SJCRH30 (cell line): Measurements from ENCODE around the gene CEND1. TPM values are rescaled to one million over a fixed set of nuclear protein-coding genes. Genes with fewer than 3 reads are reported as not detected.

ENCODE experiments used
- DNase-seq, 2 experiments: peaks; one replicate each; pipeline ENCODE4 v3.0.0-alpha.2; 2015 to 2020
- H3K27ac ChIP-seq: fragments of 250-450 bp; sonication (Bioruptor Pico); 2 replicates; pipeline ENCODE4 v1.5.1; 2020; ENCODE audit warnings: mild to moderate bottlenecking, moderate library complexity
- H3K27me3 ChIP-seq: fragments of 250-450 bp; sonication (Bioruptor Pico); 2 replicates; pipeline ENCODE4 v1.5.1; 2020; ENCODE audit warnings: mild to moderate bottlenecking, moderate library complexity
- H3K36me3 ChIP-seq: fragments of 250-450 bp; sonication (Bioruptor Pico); 2 replicates; pipeline ENCODE4 v1.5.1; 2020; ENCODE audit warnings: mild to moderate bottlenecking, moderate library complexity
- H3K4me1 ChIP-seq: fragments of 250-450 bp; sonication (Bioruptor Pico); 2 replicates; pipeline ENCODE4 v1.5.1; 2020; ENCODE audit warnings: mild to moderate bottlenecking, moderate library complexity
- H3K4me3 ChIP-seq: fragments of 250-450 bp; sonication (Bioruptor Pico); 2 replicates; pipeline ENCODE4 v1.5.1; 2020; ENCODE audit warnings: mild to moderate bottlenecking, moderate library complexity
- H3K9me3 ChIP-seq: fragments of 250-450 bp; sonication (Bioruptor Pico); replicated peaks from 2 replicates; pipeline ENCODE4 v1.5.1; 2020; ENCODE audit warnings: mild to moderate bottlenecking, moderate library complexity
- total RNA-seq: library from RNA; depleted of rRNA; stranded (reverse); fragments of >200 nt; shearing (Covaris generic); gene quantifications from 2 replicates; pipeline ENCODE4 v1.2.3, GENCODE V29; 2014

The CEND1 gene
- total RNA-seq, 1 experiment from 2014 or later = 1.5 TPM

DNA sequence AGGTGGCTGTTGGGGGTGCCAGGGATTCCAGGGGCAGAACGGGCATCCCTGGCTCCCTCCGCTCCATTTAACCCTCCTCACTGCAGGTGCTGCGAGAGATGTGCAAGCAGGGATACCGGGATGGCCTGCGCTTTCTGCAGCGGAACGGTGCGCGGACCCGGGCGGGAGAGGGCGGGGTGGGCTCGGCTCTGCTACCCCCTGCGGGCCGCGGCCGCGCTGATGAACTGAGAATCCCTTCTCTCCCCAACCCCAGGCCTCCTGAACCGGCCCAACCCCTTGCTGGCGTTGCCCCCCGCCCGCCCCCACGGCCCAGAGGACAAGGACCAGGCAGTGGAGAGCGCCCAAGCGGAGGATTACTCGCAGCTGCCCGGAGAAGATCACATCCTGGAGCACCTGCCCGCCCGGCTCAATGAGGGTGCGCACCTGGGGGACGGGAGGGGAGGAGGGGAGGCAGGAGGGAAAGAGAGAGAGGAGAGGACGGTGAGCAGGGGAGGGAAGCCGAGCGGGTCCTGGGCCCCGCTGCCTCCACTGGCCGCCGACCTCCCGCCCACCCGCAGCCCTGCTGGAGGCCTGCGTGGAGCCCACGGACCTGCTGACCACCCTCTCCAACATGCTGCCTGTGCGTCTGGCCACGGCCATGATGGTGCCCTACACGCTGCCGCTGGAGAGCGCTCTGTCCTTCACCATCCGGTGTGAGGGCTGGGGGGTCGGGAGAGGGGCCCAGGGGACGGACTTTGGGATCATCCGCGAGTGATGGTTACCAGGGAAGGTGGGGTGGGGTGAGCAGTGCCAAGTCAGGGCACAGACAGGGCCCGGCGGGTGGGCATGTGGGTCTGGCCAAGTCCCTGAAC is 33.8 kb upstream of the CEND1 start:
- Histone ChIP-seq H3K9me3 (no peaks in the 10 kb centered on the region), H3K27me3 (no peaks in the 10 kb centered on the region), H3K27ac (no peak overlapping the region), H3K4me1 (peaks cover 34% of the 10 kb centered on the region), H3K4me3 (no peak overlapping the region), H3K36me3 (no peaks in the 10 kb centered on the region; the same call in 1 of the 2 replicates)
- DNase-seq = no peak

- Histone ChIP-seq H3K27me3 (no peaks in the 10 kb centered on the region), H3K27ac (no peak overlapping the region), H3K4me1 (peaks cover 25% of the 10 kb centered on the region), H3K9me3 (no peaks in the 10 kb centered on the region), H3K36me3 (no peaks in the 10 kb centered on the region; the same call in 1 of the 2 replicates), H3K4me3 (no peak overlapping the region)
- DNase-seq = no peak
Observed at GRCh38 chr11:821512-822371, 31.9 kb upstream of the CEND1 start.

DNA sequence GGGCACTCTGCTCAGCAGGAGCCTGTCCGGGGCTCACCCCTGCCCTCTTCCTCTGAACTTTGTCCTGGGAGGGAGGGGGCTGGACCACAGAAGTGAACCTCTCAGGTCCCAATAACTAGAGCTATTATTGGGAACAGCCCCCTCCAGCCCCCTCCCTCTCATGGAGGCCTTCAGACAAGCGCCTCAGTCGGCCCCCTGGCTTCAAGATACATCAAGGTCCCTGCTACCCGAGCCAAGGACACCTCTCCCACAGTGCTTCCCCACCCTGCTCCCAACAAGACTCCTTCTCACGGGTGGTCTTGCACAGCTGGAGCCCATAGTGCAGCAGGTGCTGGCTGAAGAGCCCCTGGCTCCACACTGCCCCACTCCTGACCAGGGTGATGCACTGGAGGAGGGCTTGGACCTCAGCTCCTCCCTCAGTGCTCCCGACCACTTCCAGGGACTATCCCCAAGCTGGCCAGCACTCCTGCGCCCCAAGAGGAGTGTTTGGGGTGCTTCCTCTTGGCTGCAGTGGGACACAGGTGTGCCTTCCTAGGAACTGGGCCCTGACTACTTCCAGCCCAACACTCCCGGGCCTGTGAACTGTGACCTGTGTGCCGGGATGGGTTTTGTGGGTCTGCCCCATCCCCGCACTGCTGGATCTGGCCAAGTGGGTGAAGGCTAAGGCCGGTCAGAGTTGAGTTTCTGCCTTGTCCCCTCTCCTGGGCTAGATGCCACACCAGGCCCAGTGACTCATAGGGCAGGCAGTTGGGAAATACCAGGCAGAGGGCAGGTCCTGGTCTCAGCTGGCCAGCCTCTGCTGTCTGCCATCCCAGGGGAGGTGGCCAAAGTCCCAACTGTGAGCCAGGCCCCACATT is 31.0 kb upstream of the CEND1 start:
- H3K4me1 ChIP-seq = peaks cover 22% of the 10 kb centered on the region
- H3K36me3 ChIP-seq = no peaks in the 10 kb centered on the region; the same call in 1 of the 2 replicates
- no peaks in the 10 kb centered on the region for H3K27me3 ChIP-seq
- peak overlapping the region; percentile 89 for H3K4me3 ChIP-seq
- no peak for DNase-seq
- H3K9me3 ChIP-seq = no peaks in the 10 kb centered on the region
- peak overlapping the region; percentile 41 for H3K27ac ChIP-seq

DNA sequence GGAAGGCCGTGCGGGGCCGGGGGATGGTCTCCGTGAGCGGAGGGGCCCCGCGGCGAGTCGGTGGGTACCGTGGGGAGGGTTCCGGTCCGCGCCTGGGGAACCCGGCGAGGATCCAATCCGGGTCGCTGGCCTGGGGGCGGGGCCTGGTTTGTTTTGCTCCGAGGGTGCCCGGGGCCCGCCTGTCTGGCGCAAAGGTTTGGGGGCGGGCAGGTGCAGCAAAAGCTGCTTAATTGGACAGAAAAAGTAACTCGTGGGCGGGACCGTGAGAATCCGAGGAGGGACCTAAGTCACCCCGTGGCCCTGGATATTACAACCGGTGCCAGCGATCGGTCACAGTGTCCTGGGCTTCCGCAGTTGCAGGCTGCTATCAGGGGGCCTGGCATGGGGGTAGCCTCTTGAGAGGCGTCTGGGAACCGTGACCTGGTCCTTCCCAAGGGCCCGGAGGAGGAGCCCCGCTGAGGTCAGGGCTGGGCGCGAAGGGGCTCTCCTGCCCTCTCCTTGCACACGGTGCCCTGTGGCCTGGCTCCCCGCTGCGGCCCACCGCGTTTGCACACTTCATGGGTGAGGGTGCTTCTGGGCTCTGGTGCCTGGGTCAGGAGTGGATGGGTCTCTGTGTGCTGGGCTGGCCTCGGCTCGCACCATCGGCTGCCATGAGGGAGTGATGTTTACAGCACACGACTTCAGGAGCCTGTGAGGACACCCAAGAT is 30.2 kb upstream of the CEND1 start:
- Histone ChIP-seq H3K36me3 (peaks cover 1% of the 10 kb centered on the region), H3K27ac (peak overlapping the region; percentile 41), H3K4me3 (peak overlapping the region; percentile 89), H3K27me3 (no peaks in the 10 kb centered on the region), H3K4me1 (peaks cover 21% of the 10 kb centered on the region), H3K9me3 (no peaks in the 10 kb centered on the region)
- DNase-seq = peak; percentile 86 to 87

GRCh38 chr11:819129-819931 is 29.4 kb upstream of the CEND1 start:
- Histone ChIP-seq H3K4me3 (peak overlapping the region; percentile 89), H3K36me3 (peaks cover 4% of the 10 kb centered on the region; the same call in 1 of the 2 replicates), H3K27ac (peak overlapping the region; percentile 41; the same call in 1 of the 2 replicates), H3K9me3 (no peaks in the 10 kb centered on the region), H3K27me3 (no peaks in the 10 kb centered on the region), H3K4me1 (peaks cover 19% of the 10 kb centered on the region)
- peak; percentile 90 to 92 for DNase-seq

- Histone ChIP-seq H3K27me3 (no peaks in the 10 kb centered on the region), H3K4me1 (peaks cover 19% of the 10 kb centered on the region)
- DNase-seq = no peak
Observed at GRCh38 chr11:818396-819128, 28.7 kb upstream of the CEND1 start, which contains the start of gene PNPLA2. Gene PNPLA2 (plus strand): TSS chr11:818914. CDS start chr11:819719, 805 bp downstream.

GRCh38 chr11:816433-816779 is 26.5 kb upstream of the CEND1 start:
- peaks cover 32% of the 10 kb centered on the region for H3K36me3 ChIP-seq
- no peaks in the 10 kb centered on the region for H3K27me3 ChIP-seq
- H3K27ac ChIP-seq = no peak overlapping the region
- H3K4me1 ChIP-seq = peaks cover 21% of the 10 kb centered on the region
- H3K4me3 ChIP-seq = no peak overlapping the region
- DNase-seq = no peak
- H3K9me3 ChIP-seq = no peaks in the 10 kb centered on the region

More at GRCh38 chr11:818396-819128, 28.7 kb upstream of the CEND1 start, which contains the start of gene PNPLA2:
- Histone ChIP-seq H3K27ac (peak within 1 kb of the TSS; percentile 41; the same call in 1 of the 2 replicates), H3K4me3 (peak within 1 kb of the TSS; percentile 89), H3K9me3 (no peaks in the 10 kb centered on the region), H3K36me3 (peaks cover 10% of the 10 kb centered on the region; the same call in 1 of the 2 replicates)

GRCh38 chr11:815675-816432 is 26.0 kb upstream of the CEND1 start:
- no peaks in the 10 kb centered on the region for H3K27me3 ChIP-seq
- no peak overlapping the region for H3K4me3 ChIP-seq
- H3K9me3 ChIP-seq = no peaks in the 10 kb centered on the region
- H3K36me3 ChIP-seq = peaks cover 37% of the 10 kb centered on the region
- peaks cover 21% of the 10 kb centered on the region for H3K4me1 ChIP-seq
- DNase-seq = no peak
- no peak overlapping the region for H3K27ac ChIP-seq

GRCh38 chr11:813456-814096 is 23.7 kb upstream of the CEND1 start:
- no peak for DNase-seq
- peaks cover 13% of the 10 kb centered on the region for H3K4me1 ChIP-seq
- H3K27ac ChIP-seq = no peak overlapping the region
- H3K4me3 ChIP-seq = no peak overlapping the region
- no peaks in the 10 kb centered on the region for H3K27me3 ChIP-seq
- H3K9me3 ChIP-seq = no peaks in the 10 kb centered on the region
- H3K36me3 ChIP-seq = peaks cover 42% of the 10 kb centered on the region

- Histone ChIP-seq H3K36me3 (peaks cover 42% of the 10 kb centered on the region), H3K4me1 (peaks cover 10% of the 10 kb centered on the region; the same call in 1 of the 2 replicates), H3K4me3 (no peak overlapping the region), H3K27me3 (no peaks in the 10 kb centered on the region), H3K9me3 (no peaks in the 10 kb centered on the region), H3K27ac (no peak overlapping the region)
- DNase-seq = no peak
Observed at GRCh38 chr11:813072-813455, 23.2 kb upstream of the CEND1 start.

GRCh38 chr11:812390-812789 is 22.5 kb upstream of the CEND1 start:
- no peaks in the 10 kb centered on the region for H3K9me3 ChIP-seq
- peaks cover 42% of the 10 kb centered on the region for H3K36me3 ChIP-seq
- H3K27ac ChIP-seq = no peak overlapping the region
- peaks cover 10% of the 10 kb centered on the region; the same call in 1 of the 2 replicates for H3K4me1 ChIP-seq
- no peaks in the 10 kb centered on the region for H3K27me3 ChIP-seq
- no peak for DNase-seq
- no peak overlapping the region for H3K4me3 ChIP-seq
